GM21576 (cell line): ENCODE data around the gene OR6J1.
"Not testable (repeated sequence)": the region's sequence is repeated elsewhere in the genome, so short reads cannot be mapped to it uniquely, and the experiment has no call there.

Source experiments
- ATAC-seq: cut with Tn5 transposase; IDR thresholded peaks from one replicate; pipeline ENCODE4 v1.9.1; 2021; ENCODE audit warnings: mild to moderate bottlenecking, moderate library complexity; ENCODE audit not compliant: unreplicated experiment

OR6J1 gene

DNA sequence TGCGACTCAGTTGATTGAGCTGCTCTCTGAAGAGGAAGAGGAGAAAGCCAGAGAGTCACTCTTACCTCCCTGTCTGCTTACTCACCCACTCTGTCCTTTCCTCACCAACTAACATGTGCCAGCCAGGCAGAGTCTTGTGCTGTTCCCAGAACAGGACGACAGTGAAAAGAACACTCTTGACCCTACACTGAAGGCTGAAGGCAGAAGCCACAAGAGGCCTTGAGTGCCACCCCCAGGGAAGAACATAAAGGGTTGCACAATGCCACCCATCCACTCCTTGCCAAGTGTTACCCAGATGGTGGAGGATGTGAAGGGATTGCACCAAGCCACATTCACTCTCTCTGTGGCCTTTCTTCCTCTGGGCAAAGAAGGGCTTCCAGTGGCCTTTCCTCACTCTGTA is 33.2 kb downstream of the OR6J1 start:
- ATAC-seq = no peak

DNA sequence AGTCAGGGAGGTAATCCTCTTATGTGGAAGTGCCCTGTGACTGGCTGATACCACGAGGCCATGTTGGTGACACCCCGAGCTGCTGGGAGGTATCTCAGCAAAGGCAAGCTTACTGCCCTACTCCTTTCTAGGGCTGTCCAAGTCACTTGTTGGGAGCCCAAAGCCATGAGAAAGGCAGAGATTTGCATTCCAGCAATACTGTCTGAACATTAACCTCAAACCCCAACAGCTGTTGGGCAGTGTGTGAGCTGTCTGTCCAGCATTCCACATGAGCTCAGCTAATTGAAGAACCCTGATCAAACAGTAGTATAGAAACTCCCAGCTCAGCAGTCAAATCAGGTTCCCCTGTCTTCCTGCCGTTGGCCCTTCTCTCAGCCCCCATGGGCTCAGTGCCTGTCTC is 36.9 kb downstream of the OR6J1 start:
- no peak for ATAC-seq

DNA sequence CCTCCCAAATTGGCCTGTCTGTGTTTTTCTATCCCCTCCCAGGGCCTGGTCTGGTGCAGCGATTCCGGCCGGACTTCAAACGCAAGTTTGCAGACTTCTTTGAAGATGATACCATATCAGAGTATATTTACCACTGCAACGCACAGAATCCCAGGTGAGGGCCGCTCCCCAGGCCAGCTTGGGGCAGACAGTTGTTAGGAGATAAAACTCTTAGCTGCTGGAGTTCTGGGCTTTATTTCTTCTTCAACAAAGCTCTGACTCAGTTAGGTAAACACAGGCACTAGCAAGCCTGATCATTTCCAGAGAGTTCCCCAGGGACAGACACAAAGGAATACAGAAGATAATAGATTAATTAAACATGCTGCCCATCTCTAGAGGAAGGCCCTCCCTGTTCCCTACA is 37.8 kb downstream of the OR6J1 start:
- no peak for ATAC-seq

DNA sequence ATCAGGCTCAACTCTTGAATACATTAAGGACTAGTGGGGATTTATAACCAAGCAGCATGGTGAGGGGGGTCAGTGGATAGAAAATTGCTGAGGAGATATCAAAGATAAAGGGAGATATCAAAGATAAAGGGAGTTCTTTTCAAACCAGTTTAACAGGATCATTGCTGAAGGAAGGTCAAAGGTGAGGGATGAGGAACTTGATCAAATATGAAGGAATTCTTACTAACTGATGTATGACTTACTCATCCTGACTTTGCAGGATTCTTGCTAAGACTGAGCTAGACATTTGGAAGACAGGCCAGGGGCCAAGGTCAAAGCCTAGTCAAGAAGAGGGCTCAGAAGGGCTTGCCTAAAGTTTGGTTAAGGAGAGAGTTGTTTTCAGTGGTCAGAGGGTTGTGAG is 41.3 kb downstream of the OR6J1 start:
- ATAC-seq = no peak

DNA sequence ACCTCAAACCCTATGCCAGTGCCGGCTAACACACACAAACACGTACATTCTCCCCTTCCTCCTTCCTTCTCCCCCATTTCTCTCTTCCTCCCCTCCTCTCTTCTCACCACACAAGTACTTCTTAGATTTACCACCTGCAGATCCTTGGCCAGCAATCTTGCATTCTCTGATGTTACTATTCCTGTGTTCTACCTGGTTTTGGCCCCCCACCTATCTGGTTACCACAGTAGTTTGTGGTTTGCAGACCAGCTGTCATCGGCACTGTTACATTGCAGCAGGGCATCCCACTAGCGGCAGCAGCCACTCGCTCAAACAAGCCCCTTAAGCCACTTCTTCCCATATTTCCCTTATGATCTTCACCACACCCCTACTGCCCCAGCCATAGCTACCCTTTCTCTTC is 42.2 kb downstream of the OR6J1 start:
- ATAC-seq = no peak

DNA sequence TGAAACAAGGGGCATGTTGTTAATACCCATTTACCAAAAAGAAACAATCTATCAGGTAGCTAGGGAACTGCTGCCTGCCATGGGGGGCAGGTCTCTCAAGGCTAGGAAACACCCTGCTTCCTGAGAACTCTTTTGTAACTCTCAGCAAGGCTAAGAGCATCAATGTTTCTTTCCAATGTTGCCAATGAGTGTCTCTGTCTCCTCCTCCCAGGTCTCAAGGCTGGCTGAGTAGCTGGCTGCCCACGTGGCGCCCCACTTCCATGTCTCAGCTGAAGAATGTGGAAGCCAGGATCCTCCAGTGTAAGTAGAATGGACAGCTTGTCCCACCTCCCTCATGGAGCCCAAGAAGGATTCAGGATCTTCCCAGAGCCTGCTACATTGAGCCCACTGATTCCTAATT is 42.7 kb downstream of the OR6J1 start:
- ATAC-seq = no peak

DNA sequence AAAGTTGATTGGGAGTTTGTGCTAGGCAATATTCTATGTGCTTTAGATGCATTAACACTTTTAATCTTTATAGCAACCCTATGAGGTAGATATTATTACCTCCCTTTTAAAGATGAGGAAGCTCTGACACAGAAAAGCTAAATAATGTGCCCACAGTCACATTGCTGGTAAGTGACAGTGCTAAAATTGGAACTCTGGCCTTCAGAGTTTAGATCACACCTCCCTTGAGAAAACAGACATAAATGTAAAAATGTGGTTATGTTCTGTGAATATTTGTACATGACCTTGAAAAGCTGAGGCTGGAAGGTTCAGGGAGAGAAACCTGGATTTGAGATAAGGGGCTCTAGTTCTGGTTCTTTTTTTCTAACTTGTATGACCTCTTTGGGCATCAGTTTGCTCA is 44.1 kb downstream of the OR6J1 start:
- ATAC-seq = no peak

DNA sequence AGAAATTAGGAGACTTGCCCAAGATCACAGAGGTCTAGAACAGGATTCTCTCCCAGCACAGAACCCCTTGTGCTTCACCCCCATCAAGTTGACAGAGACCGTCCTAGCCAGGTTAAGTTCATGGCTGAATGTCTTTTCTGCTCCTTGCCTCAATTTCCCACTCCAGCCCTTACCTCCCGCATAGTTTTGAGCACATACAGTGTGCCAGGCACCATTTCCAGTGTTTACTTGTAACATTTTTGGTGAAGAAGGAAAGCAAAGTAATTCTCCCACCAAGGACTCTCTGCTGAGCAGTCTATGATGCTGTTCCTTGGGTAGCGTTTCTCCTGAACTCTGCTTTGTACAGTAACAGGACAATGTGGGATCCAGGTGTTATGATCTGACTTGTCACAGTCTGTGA is 44.8 kb downstream of the OR6J1 start:
- ATAC-seq = no peak

DNA sequence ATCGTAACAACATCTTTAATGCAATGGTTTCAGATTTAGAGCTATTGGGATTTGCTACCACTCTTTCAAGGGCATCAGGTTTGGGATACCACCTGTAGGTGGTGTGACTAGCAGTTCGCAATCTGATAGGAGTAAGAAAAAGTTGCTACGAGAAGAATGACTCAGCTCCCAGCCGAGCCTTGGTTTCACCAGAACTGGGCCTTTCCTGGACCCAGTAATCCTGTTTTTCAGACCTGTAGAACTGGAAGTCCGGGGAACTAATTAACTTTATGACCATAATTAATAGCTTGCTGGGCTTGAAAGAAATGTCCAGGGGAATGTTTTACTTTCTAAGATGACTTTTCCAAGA is 45.3 kb downstream of the OR6J1 start:
- ATAC-seq = no peak

DNA sequence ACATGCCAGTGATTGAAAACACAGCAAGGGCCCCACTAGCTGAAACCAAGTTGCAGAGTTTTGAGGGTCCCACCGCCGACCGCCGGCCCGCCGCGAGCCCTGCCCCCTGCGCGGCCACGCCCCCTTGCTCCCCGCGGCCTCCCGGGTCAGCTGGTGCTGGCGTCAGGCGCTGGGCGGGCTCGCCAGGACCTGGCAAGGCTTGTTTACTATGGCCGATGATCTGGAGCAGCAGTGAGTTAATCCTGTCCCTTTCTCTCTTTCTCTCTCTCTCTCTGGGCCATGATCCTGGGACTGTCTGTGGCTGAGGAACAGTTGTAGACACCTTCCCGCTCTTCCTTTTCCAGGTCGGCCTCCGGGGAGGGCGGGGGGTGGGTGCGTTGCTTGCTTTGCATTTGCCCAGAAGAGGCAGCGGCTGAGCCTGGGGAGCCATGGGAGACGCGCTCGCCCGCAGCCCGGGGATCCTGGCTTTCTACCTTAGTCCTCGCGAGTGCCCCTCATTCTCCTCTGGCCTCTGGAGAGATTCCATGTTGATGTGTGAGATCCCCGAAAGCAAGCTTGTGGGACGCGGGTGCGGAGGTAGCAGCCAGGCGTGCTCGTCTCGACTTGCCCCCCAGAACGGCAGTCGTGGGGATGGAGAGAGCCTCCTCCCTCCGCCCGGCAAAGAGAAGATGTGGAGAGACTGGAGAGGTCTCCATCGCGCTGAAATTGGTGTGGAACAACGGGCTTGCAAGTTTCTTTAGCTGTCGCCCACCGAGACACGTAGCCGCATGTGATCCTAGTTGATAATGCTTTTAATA is 45.9 kb downstream of the OR6J1 start, which contains the start of gene ABHD4:
TSS of gene ABHD4 (plus strand) at position 202 of the 797 bp plus-strand sequence. CDS start at position 209, 7 bp downstream.
- ATAC-seq = peak; percentile 80

DNA sequence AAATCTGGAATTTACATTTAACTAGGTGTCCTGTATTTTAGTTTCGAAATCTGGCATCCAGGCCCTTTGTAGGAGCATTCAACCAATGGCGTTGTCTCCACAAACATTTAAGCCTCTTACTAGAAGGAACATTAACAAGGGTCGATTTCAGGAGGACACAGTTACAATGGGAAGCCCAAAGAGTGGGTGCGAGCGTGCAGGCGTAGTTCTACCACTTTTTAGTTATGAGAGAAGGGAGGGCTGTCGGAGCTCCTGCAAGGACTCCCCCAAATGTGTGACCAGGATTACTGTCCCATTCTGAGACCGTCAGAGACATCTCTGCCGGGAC is 46.4 kb downstream of the OR6J1 start:
- peak; percentile 12 for ATAC-seq

DNA sequence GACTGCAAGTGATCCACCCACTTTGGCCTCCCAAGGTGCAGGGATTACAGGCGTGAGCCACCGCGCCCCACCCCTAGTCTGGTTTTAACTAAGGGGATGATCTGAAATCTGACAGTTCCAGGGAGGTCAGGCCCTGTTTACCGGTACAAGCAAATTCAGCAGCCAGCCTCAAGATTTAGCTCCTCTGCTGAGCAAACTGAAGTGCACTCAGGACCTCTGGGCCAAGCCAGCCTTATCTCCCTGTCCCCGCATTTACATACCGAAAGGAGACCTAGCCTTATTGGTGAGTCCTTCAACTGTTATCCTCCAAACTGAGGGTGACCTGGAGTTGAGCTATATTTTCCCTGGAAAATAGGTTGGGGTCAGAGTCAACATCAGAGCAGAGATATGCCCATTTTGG is 46.9 kb downstream of the OR6J1 start:
- ATAC-seq = no peak

DNA sequence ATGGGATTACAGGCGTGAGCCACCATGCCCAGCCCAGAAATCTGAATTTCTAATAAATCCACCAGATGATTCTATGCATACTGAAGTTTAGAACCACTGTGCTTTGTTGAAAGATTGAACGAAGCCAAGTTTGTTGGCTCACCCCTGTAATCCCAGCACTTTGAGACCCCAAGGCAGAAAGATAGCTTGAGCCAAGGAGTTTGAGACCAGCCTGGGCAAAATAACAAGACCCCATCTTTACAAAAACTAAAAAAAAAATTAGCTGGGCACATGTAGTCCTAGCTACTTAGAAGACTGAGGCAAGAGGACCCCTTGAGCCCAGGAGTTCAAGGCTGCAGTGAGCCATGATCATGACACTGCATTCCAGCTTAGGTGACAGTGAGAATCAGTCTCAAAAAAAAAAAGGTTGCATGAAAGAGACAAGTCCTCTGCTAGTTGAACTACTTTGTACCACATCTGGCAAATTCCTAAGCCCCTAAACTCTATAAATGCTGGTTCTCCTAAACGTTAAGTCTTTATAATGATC is 47.7 kb downstream of the OR6J1 start:
- ATAC-seq = no peak

DNA sequence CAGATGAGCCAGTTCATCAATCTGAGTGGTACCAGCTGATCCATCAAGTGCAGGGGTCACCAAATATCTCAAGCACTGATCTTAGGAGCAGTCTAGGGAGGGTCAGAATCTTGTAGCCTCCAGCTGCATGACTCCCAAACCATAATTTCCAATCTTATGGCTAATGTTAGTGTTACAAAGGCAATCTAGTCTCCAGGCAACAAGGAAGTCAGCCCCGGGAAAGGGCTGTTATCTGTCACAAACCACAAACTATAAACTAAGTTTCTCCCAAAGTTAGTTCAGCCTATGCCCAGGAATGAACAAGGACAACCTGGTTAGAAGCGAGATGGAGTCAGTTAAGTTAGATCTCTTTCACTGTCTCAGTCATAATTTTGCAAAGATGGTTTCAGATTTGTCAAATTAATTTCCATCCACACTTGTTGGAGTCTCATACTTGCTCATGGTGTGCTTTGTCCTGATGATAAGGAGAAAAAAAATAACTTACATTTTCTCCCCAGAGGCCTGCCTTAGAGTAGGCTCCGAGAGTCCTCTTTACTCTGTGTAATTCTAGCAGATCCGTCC is 49.9 kb downstream of the OR6J1 start:
- ATAC-seq = no peak

DNA sequence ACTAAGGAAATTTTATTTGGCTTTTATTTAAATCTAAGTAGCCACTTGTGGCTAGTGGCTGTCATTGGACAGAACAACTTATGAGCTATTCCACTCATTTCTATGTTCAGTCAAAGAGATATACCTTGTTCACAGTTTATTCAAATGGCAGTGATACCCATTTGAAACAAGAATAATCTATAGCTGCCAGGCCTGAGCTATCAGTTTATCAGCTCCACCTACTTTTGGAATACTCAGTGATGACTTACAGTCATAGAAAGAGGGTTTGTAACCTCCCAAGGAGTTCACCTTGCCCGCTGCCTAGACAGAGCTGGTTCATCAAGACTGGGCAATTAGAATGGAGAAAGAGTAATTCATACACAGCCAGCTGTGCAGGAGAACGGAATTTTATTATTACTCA is 50.6 kb downstream of the OR6J1 start:
- no peak for ATAC-seq

DNA sequence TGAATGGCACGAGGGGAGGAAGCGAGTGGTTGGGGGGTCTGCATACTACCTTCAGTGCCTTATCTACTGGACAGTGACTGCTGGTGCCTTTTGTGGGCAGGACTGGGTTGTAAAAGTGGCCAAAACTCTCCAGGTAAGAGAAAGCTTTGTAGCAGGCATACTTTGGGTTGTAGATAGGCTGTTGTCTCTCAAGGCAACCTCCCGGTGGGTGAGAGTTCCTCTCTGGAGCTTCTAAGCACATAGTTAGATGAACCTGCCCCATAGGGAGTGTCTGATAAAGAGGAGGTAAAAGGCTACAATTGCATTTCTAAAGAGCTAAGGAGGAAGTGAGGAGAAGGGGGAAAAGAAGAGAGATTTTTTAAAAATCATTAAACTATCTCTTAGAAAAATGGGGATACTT is 51.0 kb downstream of the OR6J1 start:
- no peak for ATAC-seq

DNA sequence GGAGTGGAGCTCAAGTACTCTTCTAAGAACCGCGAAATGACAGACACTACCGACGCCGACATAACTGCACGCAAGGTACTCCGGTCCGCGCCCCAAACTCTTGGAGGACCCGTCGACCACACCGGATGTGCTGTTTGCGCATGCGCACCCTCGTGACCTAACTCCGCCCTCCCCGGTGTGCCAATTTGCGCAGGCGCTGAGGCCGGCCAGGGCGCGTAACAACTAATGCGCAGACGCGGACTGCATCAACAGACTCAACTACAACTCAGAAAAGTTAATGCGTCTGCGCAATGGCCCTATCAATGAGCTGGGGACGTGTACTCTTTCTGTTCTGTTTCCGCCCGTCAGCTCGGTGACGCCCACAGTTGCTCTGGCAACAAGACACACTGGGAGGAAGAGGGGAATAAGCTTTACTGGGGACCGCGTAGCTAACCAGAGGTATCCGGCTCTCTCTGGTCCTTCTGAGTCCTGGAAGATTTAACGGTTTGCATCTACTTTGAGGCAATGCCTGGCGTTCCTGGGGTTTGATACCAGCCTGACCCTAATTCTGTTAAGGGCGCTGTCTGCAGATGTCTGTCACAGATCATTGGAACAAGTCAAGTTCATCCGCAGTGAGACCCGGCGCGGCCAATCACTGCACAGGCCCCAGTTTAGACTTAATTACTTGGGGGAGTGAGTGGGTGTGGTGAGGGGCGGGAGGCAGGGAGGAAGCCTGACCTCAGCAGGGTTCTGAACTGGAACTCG is 54.9 kb downstream of the OR6J1 start, which contains the start of gene DAD1:
TSS of gene DAD1 (minus strand) at position 129 of the 744 bp plus-strand sequence. CDS start at position 62, 67 bp downstream.
- ATAC-seq = peak; percentile 92

DNA sequence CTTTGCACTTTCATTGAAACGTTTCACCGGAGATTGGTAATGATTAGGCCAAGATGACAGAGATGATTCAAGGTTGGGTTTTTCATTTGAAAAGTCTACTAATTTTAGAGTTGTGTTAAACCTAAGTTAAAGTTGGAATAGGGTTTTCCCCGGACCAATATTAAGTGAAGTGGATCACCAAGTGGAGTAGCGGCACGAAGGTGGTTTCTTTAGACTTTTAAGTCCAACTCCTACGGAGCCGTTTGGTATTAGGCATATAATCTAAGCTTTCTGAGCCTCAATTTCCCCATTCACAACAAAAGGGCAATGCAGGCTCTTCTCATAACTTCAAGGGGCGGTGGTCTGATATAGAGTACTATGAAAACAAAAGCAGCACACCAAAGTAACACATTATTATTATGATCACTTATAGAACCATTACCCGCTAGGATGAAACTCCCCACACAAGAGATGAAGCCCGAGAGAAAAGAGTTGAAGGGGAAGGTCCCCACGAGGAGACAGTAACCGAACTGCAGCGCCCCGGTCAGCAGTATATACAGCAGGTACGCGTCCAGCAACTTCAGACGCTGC is 55.5 kb downstream of the OR6J1 start:
- no peak for ATAC-seq

DNA sequence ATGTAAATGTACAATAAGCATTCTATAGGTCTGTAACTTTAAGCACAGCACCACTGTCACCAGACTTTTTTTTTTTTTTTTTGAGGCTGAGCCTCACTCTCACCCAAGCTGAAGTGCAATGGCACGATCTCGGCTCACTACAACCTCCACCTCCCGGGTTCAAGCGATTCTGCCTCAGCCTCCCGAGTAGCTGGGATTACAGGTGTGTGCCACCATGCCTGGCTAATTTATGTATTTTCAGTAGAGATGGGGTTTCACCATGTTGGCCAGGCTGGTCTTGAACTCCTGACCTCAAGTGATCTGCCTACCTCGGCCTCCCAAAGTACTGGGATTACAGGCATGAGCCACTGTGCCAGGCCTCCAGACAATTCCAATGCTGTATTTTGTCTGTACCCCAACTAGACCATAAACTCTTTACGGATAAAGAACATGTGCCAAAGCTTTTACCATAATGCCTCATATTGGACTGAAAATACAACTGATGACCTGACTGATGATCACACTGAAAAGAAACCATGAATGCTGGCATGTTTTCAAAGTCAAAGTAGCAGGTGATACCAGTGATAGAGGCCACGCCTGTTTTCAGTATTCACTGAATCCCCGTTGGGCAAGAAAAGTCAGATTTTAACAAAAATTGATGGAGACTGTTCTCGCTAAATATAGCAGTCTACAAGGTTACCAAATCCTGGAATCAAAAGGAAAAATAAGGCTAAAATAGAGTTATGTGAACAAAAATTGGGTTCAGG is 56.3 kb downstream of the OR6J1 start:
- not testable (repeated sequence) for ATAC-seq

DNA sequence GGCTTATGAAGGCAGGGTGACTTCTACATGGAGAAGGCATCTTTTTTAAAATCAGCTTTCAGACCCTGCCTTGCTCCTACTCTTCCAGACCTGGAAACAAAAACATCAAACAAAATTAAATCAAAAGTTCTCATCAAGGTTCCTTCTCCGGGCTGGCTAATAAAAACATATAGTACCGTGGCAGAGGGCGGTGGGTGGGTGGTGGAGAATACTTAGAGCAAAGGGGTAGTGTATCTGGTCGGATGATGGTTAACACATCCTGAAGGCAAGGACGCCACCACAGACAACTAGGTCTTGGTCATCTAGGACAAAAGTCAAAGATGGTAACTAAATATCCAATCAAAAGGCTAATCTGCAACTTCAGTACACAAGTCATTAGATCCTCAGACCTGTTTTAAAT is 56.9 kb downstream of the OR6J1 start:
- no peak for ATAC-seq

DNA sequence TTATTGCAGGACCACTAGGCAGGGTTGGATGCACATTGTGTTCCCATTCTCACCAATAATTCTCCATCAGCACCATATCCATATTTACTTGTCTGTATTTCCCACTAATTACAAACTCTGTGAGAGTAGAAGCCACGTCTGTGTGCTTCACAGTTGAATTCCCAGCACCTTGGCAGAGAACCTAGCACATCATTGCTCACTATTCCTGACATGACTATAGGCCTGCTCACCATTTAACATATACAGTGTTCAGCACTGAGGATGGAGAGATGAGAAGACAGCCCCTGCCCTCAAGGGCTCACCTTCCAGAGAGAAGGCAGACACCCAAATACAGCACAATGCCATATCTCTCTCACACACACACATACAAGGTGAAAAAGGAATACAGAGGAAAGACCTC is 60.2 kb downstream of the OR6J1 start:
- no peak for ATAC-seq
